22Rv1 (cell line): ENCODE results near the gene HIGD1A.

Experiments
- CTCF ChIP-seq: fragments of 450-650 bp; IDR thresholded peaks from 2 replicates; pipeline ENCODE4 v1.5.1; 2017; ENCODE audit warnings: mild to moderate bottlenecking
- ZFX ChIP-seq: fragments of 450-650 bp; IDR thresholded peaks from 2 replicates; pipeline ENCODE4 v1.6.1; 2017; ENCODE audit warnings: antibody characterized with exemption, borderline replicate concordance

- TF ChIP-seq CTCF (no peak), ZFX (no peak)
These were observed 34.7 kb downstream of the HIGD1A start for GRCh38 chr3:42769477-42770131.
